ENCODE data around the gene LRRC2.
A peak's percentile ranks its signal among the peaks of the same experiment; 100 is the strongest.

The LRRC2 gene

GRCh38 chr3:46521096-46521495 is 45.0 kb downstream of the LRRC2 start:
- no peak overlapping the region for H3K4me3 ChIP-seq (replicated peaks; ENCODE audit: low read depth, low read length)
- no peak for DNase-seq (ENCODE audit: extremely low read depth, low read depth)
- no peak for TF ChIP-seq CTCF (IDR thresholded peaks at IDR 0.05; ENCODE audit: low read depth, low read length, missing control alignments)

GRCh38 chr3:46520531-46520930 is 45.6 kb downstream of the LRRC2 start:
- no peak for DNase-seq (ENCODE audit: extremely low read depth, low read depth)
- TF ChIP-seq CTCF (IDR thresholded peaks at IDR 0.05; ENCODE audit: low read depth, low read length, missing control alignments) = no peak
- H3K4me3 ChIP-seq (replicated peaks; ENCODE audit: low read depth, low read length) = no peak overlapping the region

- TF ChIP-seq CTCF (IDR thresholded peaks at IDR 0.05; ENCODE audit: low read depth, low read length, missing control alignments) = no peak
- DNase-seq (ENCODE audit: extremely low read depth, low read depth) = no peak
- no peak overlapping the region for H3K4me3 ChIP-seq (replicated peaks; ENCODE audit: low read depth, low read length)
These were observed 46.1 kb downstream of the LRRC2 start for GRCh38 chr3:46519952-46520351.

GRCh38 chr3:46517784-46518181 is 48.3 kb downstream of the LRRC2 start:
- DNase-seq (ENCODE audit: extremely low read depth, low read depth) = no peak
- no peak for TF ChIP-seq CTCF (IDR thresholded peaks at IDR 0.05; ENCODE audit: low read depth, low read length, missing control alignments)
- no peak overlapping the region for H3K4me3 ChIP-seq (replicated peaks; ENCODE audit: low read depth, low read length)

- H3K4me3 ChIP-seq (replicated peaks; ENCODE audit: low read depth, low read length) = no peak overlapping the region
- DNase-seq (ENCODE audit: extremely low read depth, low read depth) = peak; percentile 66
- TF ChIP-seq CTCF (IDR thresholded peaks at IDR 0.05; ENCODE audit: low read depth, low read length, missing control alignments) = no peak
These were observed 48.9 kb downstream of the LRRC2 start for GRCh38 chr3:46517016-46517783.

GRCh38 chr3:46516521-46516920 is 49.6 kb downstream of the LRRC2 start:
- no peak for DNase-seq (ENCODE audit: extremely low read depth, low read depth)
- TF ChIP-seq CTCF (IDR thresholded peaks at IDR 0.05; ENCODE audit: low read depth, low read length, missing control alignments) = no peak
- H3K4me3 ChIP-seq (replicated peaks; ENCODE audit: low read depth, low read length) = no peak overlapping the region
